Neural progenitor cell (in vitro differentiated cells): ENCODE data around the gene MYB.

Experiments
- CTCF ChIP-seq: fragments of 200-600 bp; sonication (generic); IDR thresholded peaks from 2 replicates; pipeline ENCODE4 v1.5.1; 2017; ENCODE audit warnings: antibody characterized with exemption, mild to moderate bottlenecking
- EZH2 ChIP-seq: fragments of 200-600 bp; sonication (generic); IDR thresholded peaks from 2 replicates; pipeline ENCODE4 v1.6.1; 2017; ENCODE audit warnings: antibody characterized with exemption, mild to moderate bottlenecking, moderate library complexity

GRCh38 chr6:135173989-135174484 is 7.1 kb upstream of the MYB start:
- TF ChIP-seq CTCF (no peak), EZH2 (no peak)
